ENCODE results near the gene BIN1. TPM values are rescaled to one million over a fixed set of nuclear protein-coding genes. Genes with fewer than 3 reads are reported as not detected.

BIN1 gene
- total and polyA plus RNA-seq, 2 donors (not counting 1 experiment from before 2014, with no cell fraction given): 90.6 to 92.3 TPM

- H2AFZ ChIP-seq (ENCODE audit: insufficient read depth, low read depth, low read length, poor library complexity, severe bottlenecking): no peak overlapping the region
- WGBS (ENCODE audit: insufficient coverage): 78% methylated on average over 5 of the region's 6 CpGs
- no peak overlapping the region for H3K4me3 ChIP-seq (ENCODE audit: control extremely low read depth in 1 of 5, extremely low read depth in 1 of 5, insufficient read depth in 1 of 5, low read depth in 2 of 5, low read length in 4 of 5)
- Mint-ChIP-seq H3K27ac (no peak overlapping the region), H3K9me3 (ENCODE audit: insufficient read depth) (no peaks in the 10 kb centered on the region), H3K4me3 (no peak overlapping the region), H3K27me3 (peaks cover 8% of the 10 kb centered on the region), H3K4me1 (no peaks in the 10 kb centered on the region)
- no peaks in the 10 kb centered on the region for H3K79me2 ChIP-seq (ENCODE audit: control insufficient read depth, insufficient read depth, low read length)
- TF ChIP-seq CTCF (IDR thresholded peaks at IDR 0.05) (no peak), EZH2 (IDR thresholded peaks at IDR 0.05; ENCODE audit: borderline replicate concordance, insufficient read depth, low read depth, low read length, poor library complexity, severe bottlenecking) (no peak)
- H3K27ac ChIP-seq (ENCODE audit: low read length in 2 of 2): no peak overlapping the region
- H4K20me1 ChIP-seq (ENCODE audit: control insufficient read depth, insufficient read depth, low read length, poor library complexity, severe bottlenecking): no peaks in the 10 kb centered on the region
- H3K4me1 ChIP-seq (ENCODE audit: control insufficient read depth in 2 of 2, insufficient read depth in 2 of 2, low read length in 2 of 2): no peaks in the 10 kb centered on the region
- peaks cover 0 to 3% (median 0%) of the 10 kb centered on the region in 4 experiments for H3K27me3 ChIP-seq (replicated peaks in 1 of 4; ENCODE audit: control extremely low read depth in 1 of 4, control insufficient read depth in 3 of 4, insufficient read depth in 4 of 4, low read length in 3 of 4)
- ChIA-PET POLR2A (no interaction called here), CTCF (no interaction called here)
- no peaks in the 10 kb centered on the region for H3K36me3 ChIP-seq (replicated peaks in 1 of 2; ENCODE audit: control extremely low read depth in 1 of 2, control insufficient read depth in 1 of 2, extremely low read depth in 1 of 2, insufficient read depth in 2 of 2, low read length in 1 of 2)
- no peak overlapping the region for H3K9ac ChIP-seq (ENCODE audit: low read length)
- intact Hi-C loops (cut with micrococcal nuclease): no loop called here
- ATAC-seq (ENCODE audit: low read depth) (no peak), DNase-seq (no peak)
- H3K4me2 ChIP-seq (replicated peaks; ENCODE audit: low read depth, low read length, poor library complexity, severe bottlenecking): no peak overlapping the region
- no peaks in the 10 kb centered on the region for H3K9me3 ChIP-seq (ENCODE audit: control extremely low read depth in 1 of 3, control insufficient read depth in 2 of 3, insufficient read depth in 1 of 3, low read length in 2 of 3)
Measured at GRCh38 chr2:127118467-127118866, 11.5 kb upstream of the BIN1 start.

GRCh38 chr2:127118038-127118437 is 11.1 kb upstream of the BIN1 start:
- ChIA-PET CTCF (no interaction called here), POLR2A (no interaction called here)
- Mint-ChIP-seq H3K4me3 (no peak overlapping the region), H3K9me3 (ENCODE audit: insufficient read depth) (no peaks in the 10 kb centered on the region), H3K27me3 (peaks cover 8% of the 10 kb centered on the region), H3K4me1 (no peaks in the 10 kb centered on the region), H3K27ac (no peak overlapping the region)
- H3K9ac ChIP-seq (ENCODE audit: low read length): no peak overlapping the region
- DNase-seq: no peak
- no peak overlapping the region for H3K27ac ChIP-seq (ENCODE audit: low read length in 2 of 2)
- no peaks in the 10 kb centered on the region for H3K9me3 ChIP-seq (ENCODE audit: control extremely low read depth in 1 of 3, control insufficient read depth in 2 of 3, insufficient read depth in 1 of 3, low read length in 2 of 3)
- WGBS (ENCODE audit: insufficient coverage): 100% methylated on average over 4 of the region's 5 CpGs
- H3K4me2 ChIP-seq (replicated peaks; ENCODE audit: low read depth, low read length, poor library complexity, severe bottlenecking): no peak overlapping the region
- TF ChIP-seq CTCF (IDR thresholded peaks at IDR 0.05) (no peak), EZH2 (IDR thresholded peaks at IDR 0.05; ENCODE audit: borderline replicate concordance, insufficient read depth, low read depth, low read length, poor library complexity, severe bottlenecking) (no peak)
- H4K20me1 ChIP-seq (ENCODE audit: control insufficient read depth, insufficient read depth, low read length, poor library complexity, severe bottlenecking): no peaks in the 10 kb centered on the region
- H2AFZ ChIP-seq (ENCODE audit: insufficient read depth, low read depth, low read length, poor library complexity, severe bottlenecking): no peak overlapping the region
- peaks cover 0 to 3% (median 0%) of the 10 kb centered on the region in 4 experiments for H3K27me3 ChIP-seq (replicated peaks in 1 of 4; ENCODE audit: control extremely low read depth in 1 of 4, control insufficient read depth in 3 of 4, insufficient read depth in 4 of 4, low read length in 3 of 4)
- ATAC-seq (ENCODE audit: low read depth): no peak
- intact Hi-C loops (cut with micrococcal nuclease): no loop called here
- no peaks in the 10 kb centered on the region for H3K36me3 ChIP-seq (replicated peaks in 1 of 2; ENCODE audit: control extremely low read depth in 1 of 2, control insufficient read depth in 1 of 2, extremely low read depth in 1 of 2, insufficient read depth in 2 of 2, low read length in 1 of 2)
- no peaks in the 10 kb centered on the region for H3K79me2 ChIP-seq (ENCODE audit: control insufficient read depth, insufficient read depth, low read length)
- H3K4me3 ChIP-seq (ENCODE audit: control extremely low read depth in 1 of 5, extremely low read depth in 1 of 5, insufficient read depth in 1 of 5, low read depth in 2 of 5, low read length in 4 of 5): no peak overlapping the region
- H3K4me1 ChIP-seq (ENCODE audit: control insufficient read depth in 2 of 2, insufficient read depth in 2 of 2, low read length in 2 of 2): no peaks in the 10 kb centered on the region
